K562 (cell line): Measurements from ENCODE around the gene PTK7. TPM values are rescaled to one million over a fixed set of nuclear protein-coding genes. Genes with fewer than 3 reads are reported as not detected.

ENCODE experiments used
- HMGN3 ChIP-seq: IDR thresholded peaks from 2 replicates; pipeline ENCODE4 v1.6.1; 2011; ENCODE audit warnings: borderline replicate concordance, low read depth, mild to moderate bottlenecking, mixed read lengths, low read length; ENCODE audit not compliant: insufficient read length; ENCODE audit errors: extremely low read depth
- NRF1 ChIP-seq, 2 experiments: fragments of 450-650 bp; IDR thresholded peaks in 1 of 2; conservative IDR thresholded peaks in 1 of 2; 2 replicates each; pipeline ENCODE4 v1.6.1; 2014; ENCODE audit warnings: mild to moderate bottlenecking in 2 of 2
- THRB ChIP-seq: fragments of 450-650 bp; formaldehyde crosslinking; conservative IDR thresholded peaks from 2 replicates; pipeline ENCODE4 v1.4.0; 2022; ENCODE audit warnings: mild to moderate bottlenecking, missing genetic modification characterization
- polyA plus RNA-seq, 8 experiments: library from polyadenylated mRNA; depleted of rRNA in 4 of 8; stranded (reverse) in 5 of 8; unstranded in 3 of 8; fragments of >200 nt; fragmentation: Nextera tagmentation in 2 of 8; fragmentation: Illumina TruSeq in 1 of 8; extraction: Ambion mirVana in 2 of 8; extraction: Trizol in 1 of 8; gene quantifications; 2 replicates each; pipeline versions ENCODE4 v1.2.1 to v1.2.3, GENCODE V29; 2011 to 2014; ENCODE audit warnings: inconsistent platforms in 1 of 8, missing spikeins in 1 of 8
- total RNA-seq, 7 experiments: library from RNA; depleted of rRNA in 6 of 7; stranded (reverse); fragments of >200 nt in 6 of 7; fragmentation: Illumina TruSeq in 2 of 7; extraction: Trizol in 2 of 7; gene quantifications; 2 replicates each; pipeline versions ENCODE4 v1.2.1 to v1.2.3, GENCODE V29; 2011 to 2021; ENCODE audit warnings: low replicate concordance in 1 of 7
- TF ChIP-seq, protein P1 (sequence below): sonication (generic); formaldehyde crosslinking; IDR thresholded peaks from 2 replicates; pipeline ENCODE4 v1.8.0; 2023; ENCODE audit warnings: missing genetic modification reagents, mild to moderate bottlenecking, borderline replicate concordance
- TF ChIP-seq, protein P2 (sequence below), 2 experiments: fragments of 450-650 bp in 1 of 2; sonication (generic) in 1 of 2; formaldehyde crosslinking in 1 of 2; IDR thresholded peaks; 2 replicates each; pipeline versions ENCODE4 v1.7.1 to v1.9.0; 2016 to 2022; ENCODE audit warnings: inconsistent platforms in 1 of 2, mild to moderate bottlenecking in 1 of 2, missing genetic modification reagents in 1 of 2
- TF ChIP-seq, protein P3 (sequence below): fragments of 450-650 bp; IDR thresholded peaks from 2 replicates; pipeline ENCODE4 v1.6.1; 2017; ENCODE audit warnings: antibody characterized with exemption

PTK7 gene
- total and polyA plus RNA-seq, 9 of the 15 experiments (the other 6 are each of a cell fraction or from before 2014, with no cell fraction given), result 0.20 to 6.8 (median 4.2) TPM

DNA sequence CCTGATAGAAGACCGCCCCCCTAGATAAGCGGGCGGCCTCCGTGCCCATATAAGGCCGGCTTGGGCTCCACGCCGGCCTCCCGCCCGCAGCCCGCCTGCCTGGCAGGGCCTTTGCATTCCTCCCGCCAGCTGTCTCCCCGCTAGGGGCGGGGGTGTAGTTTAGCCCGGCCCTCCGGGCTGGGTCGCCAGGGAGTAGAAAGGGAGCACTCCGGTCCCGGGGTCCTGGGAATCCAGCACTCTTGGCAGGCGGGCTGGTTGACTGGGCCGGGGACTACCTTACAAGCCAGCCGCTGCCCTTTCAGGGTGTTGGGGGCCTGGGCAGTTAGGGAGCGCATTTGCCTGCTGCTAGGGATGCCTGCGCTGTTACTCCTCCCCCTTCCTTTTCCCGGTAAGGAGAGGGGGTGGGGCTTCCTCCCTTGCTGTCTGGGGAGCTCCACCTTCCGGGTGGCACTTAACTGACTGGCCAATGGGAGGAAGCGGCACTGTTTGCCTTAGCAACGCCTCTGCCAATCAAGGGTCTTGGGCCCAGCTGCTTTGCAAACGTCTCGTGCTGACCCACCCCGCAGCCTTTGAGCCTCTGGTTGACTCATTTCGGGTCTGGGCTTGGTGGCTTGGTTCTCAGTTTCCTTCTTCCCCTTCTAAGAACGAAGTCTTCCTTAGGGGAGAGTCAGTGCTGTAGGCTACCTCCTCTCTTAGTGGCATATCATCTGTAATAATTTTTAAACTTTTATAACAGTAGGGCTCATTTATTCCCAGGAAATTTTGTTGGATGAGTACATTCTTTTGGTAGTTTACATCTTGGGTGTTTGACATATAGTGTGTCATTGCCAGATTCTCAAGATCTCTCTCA, 98.4 kb downstream of the PTK7 start (continued):
- TF ChIP-seq, protein P1, sequence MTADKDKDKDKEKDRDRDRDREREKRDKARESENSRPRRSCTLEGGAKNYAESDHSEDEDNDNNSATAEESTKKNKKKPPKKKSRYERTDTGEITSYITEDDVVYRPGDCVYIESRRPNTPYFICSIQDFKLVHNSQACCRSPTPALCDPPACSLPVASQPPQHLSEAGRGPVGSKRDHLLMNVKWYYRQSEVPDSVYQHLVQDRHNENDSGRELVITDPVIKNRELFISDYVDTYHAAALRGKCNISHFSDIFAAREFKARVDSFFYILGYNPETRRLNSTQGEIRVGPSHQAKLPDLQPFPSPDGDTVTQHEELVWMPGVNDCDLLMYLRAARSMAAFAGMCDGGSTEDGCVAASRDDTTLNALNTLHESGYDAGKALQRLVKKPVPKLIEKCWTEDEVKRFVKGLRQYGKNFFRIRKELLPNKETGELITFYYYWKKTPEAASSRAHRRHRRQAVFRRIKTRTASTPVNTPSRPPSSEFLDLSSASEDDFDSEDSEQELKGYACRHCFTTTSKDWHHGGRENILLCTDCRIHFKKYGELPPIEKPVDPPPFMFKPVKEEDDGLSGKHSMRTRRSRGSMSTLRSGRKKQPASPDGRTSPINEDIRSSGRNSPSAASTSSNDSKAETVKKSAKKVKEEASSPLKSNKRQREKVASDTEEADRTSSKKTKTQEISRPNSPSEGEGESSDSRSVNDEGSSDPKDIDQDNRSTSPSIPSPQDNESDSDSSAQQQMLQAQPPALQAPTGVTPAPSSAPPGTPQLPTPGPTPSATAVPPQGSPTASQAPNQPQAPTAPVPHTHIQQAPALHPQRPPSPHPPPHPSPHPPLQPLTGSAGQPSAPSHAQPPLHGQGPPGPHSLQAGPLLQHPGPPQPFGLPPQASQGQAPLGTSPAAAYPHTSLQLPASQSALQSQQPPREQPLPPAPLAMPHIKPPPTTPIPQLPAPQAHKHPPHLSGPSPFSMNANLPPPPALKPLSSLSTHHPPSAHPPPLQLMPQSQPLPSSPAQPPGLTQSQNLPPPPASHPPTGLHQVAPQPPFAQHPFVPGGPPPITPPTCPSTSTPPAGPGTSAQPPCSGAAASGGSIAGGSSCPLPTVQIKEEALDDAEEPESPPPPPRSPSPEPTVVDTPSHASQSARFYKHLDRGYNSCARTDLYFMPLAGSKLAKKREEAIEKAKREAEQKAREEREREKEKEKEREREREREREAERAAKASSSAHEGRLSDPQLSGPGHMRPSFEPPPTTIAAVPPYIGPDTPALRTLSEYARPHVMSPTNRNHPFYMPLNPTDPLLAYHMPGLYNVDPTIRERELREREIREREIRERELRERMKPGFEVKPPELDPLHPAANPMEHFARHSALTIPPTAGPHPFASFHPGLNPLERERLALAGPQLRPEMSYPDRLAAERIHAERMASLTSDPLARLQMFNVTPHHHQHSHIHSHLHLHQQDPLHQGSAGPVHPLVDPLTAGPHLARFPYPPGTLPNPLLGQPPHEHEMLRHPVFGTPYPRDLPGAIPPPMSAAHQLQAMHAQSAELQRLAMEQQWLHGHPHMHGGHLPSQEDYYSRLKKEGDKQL, result no peak
- TF ChIP-seq THRB (CRISPR knock-in tag), result peak; percentile 15; the same call in 1 of the 2 replicates
- TF ChIP-seq, protein P2, sequence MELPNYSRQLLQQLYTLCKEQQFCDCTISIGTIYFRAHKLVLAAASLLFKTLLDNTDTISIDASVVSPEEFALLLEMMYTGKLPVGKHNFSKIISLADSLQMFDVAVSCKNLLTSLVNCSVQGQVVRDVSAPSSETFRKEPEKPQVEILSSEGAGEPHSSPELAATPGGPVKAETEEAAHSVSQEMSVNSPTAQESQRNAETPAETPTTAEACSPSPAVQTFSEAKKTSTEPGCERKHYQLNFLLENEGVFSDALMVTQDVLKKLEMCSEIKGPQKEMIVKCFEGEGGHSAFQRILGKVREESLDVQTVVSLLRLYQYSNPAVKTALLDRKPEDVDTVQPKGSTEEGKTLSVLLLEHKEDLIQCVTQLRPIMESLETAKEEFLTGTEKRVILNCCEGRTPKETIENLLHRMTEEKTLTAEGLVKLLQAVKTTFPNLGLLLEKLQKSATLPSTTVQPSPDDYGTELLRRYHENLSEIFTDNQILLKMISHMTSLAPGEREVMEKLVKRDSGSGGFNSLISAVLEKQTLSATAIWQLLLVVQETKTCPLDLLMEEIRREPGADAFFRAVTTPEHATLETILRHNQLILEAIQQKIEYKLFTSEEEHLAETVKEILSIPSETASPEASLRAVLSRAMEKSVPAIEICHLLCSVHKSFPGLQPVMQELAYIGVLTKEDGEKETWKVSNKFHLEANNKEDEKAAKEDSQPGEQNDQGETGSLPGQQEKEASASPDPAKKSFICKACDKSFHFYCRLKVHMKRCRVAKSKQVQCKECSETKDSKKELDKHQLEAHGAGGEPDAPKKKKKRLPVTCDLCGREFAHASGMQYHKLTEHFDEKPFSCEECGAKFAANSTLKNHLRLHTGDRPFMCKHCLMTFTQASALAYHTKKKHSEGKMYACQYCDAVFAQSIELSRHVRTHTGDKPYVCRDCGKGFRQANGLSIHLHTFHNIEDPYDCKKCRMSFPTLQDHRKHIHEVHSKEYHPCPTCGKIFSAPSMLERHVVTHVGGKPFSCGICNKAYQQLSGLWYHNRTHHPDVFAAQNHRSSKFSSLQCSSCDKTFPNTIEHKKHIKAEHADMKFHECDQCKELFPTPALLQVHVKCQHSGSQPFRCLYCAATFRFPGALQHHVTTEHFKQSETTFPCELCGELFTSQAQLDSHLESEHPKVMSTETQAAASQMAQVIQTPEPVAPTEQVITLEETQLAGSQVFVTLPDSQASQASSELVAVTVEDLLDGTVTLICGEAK (IDR thresholded peaks at IDR 0.05), result peak; percentile 60
- TF ChIP-seq, protein P2 (CRISPR knock-in tag; IDR thresholded peaks at IDR 0.05), result no peak
- TF ChIP-seq, protein P3, sequence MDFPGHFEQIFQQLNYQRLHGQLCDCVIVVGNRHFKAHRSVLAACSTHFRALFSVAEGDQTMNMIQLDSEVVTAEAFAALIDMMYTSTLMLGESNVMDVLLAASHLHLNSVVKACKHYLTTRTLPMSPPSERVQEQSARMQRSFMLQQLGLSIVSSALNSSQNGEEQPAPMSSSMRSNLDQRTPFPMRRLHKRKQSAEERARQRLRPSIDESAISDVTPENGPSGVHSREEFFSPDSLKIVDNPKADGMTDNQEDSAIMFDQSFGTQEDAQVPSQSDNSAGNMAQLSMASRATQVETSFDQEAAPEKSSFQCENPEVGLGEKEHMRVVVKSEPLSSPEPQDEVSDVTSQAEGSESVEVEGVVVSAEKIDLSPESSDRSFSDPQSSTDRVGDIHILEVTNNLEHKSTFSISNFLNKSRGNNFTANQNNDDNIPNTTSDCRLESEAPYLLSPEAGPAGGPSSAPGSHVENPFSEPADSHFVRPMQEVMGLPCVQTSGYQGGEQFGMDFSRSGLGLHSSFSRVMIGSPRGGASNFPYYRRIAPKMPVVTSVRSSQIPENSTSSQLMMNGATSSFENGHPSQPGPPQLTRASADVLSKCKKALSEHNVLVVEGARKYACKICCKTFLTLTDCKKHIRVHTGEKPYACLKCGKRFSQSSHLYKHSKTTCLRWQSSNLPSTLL, result no peak
- TF ChIP-seq HMGN3, result peak; percentile 85
- peak; percentile 75 to 78 for TF ChIP-seq NRF1 (conservative IDR thresholded peaks at IDR 0.05 in 1 of 2, IDR thresholded peaks at IDR 0.05 in 1 of 2)
